A549 (cell line): ENCODE measurements around the gene TES. TPM values are rescaled to one million over a fixed set of nuclear protein-coding genes. Genes with fewer than 3 reads are reported as not detected.
A peak's percentile ranks its signal among the peaks of the same experiment; 100 is the strongest.

Experiments
- ATAC-seq, 2 experiments: fragments of 200-7000 bp in 1 of 2; fragments of >200 bp in 1 of 2; cut with Nextera tagmentation in 1 of 2; cut with Tn5 transposase in 1 of 2; 3 replicates each; pipeline versions ENCODE4 v1.8.0 to v1.9.1; 2018 to 2020; ENCODE audit warnings: mild to moderate bottlenecking in 1 of 2, moderate library complexity in 1 of 2
- CTCF ChIA-PET: fragments of 300-600 bp; sonication (Branson Sonifier 250); formaldehyde crosslinking; extraction: SDS; loops from one replicate; lab custom pipeline; 2021; ENCODE audit warnings: antibody characterized with exemption, inconsistent platforms; lab: Yijun Ruan, JAX
- POLR2A ChIA-PET: fragments of 350-600 bp; formaldehyde crosslinking; extraction: SDS; loops from one replicate; lab custom pipeline; 2021; ENCODE audit warnings: antibody characterized with exemption, inconsistent platforms; lab: Yijun Ruan, JAX
- DNase-seq, 2 experiments: peaks; one replicate each; pipeline versions ENCODE4 v3.0.0 to v3.0.0-alpha.2; 2011 to 2016; ENCODE audit warnings: low read depth in 1 of 2, low spot score in 1 of 2
- FAIRE-seq: peaks from 2 replicates; lab custom pipeline; 2011; peaks lifted over from hg19 to GRCh38; lab: Jason Lieb, UNC
- H3K27ac ChIP-seq, 2 experiments: fragments of >200 bp; sonication (Bioruptor Twin); formaldehyde crosslinking; 3 replicates each; pipeline ENCODE4 v1.5.1; 2016 to 2017
- H3K4me1 ChIP-seq: fragments of >200 bp; sonication (Bioruptor Twin); formaldehyde crosslinking; 3 replicates; pipeline ENCODE4 v1.6.1; 2016
- H3K4me2 ChIP-seq: fragments of >200 bp; sonication (Bioruptor Twin); formaldehyde crosslinking; 3 replicates; pipeline ENCODE4 v1.6.1; 2016
- H3K4me3 ChIP-seq: fragments of >200 bp; sonication (Bioruptor Twin); formaldehyde crosslinking; 3 replicates; pipeline ENCODE4 v1.5.1; 2016
- H3K9me3 ChIP-seq: fragments of >200 bp; sonication (Bioruptor Twin); formaldehyde crosslinking; 3 replicates; pipeline ENCODE4 v1.6.1; 2016
- CBX8 ChIP-seq: fragments of 200-600 bp; sonication (generic); IDR thresholded peaks from 2 replicates; pipeline ENCODE4 v1.6.1; 2016
- CEBPB ChIP-seq, 2 experiments: fragments of >200 bp in 1 of 2; sonication (Bioruptor Twin) in 1 of 2; formaldehyde crosslinking in 1 of 2; IDR thresholded peaks; 2 replicates each; pipeline ENCODE4 v1.6.1; 2012 to 2016
- CHD2 ChIP-seq: fragments of 150-350 bp; IDR thresholded peaks from 2 replicates; pipeline ENCODE4 v1.6.1; 2014; ENCODE audit warnings: low read length; ENCODE audit not compliant: partially characterized antibody
- E2F6 ChIP-seq: IDR thresholded peaks from 2 replicates; pipeline ENCODE4 v1.6.1; 2012; ENCODE audit warnings: low read depth, borderline replicate concordance
- EHMT2 ChIP-seq: fragments of 200-600 bp; sonication (generic); IDR thresholded peaks from 2 replicates; pipeline ENCODE4 v1.6.1; 2016; ENCODE audit warnings: antibody characterized with exemption, low read depth, mild to moderate bottlenecking, moderate library complexity
- EP300 ChIP-seq, 2 experiments: fragments of >200 bp; sonication (Bioruptor Twin); formaldehyde crosslinking; IDR thresholded peaks; 2 replicates in 1 of 2; 3 replicates in 1 of 2; pipeline ENCODE4 v1.6.1; 2016 to 2017
- HOXB5 ChIP-seq: fragments of 250-450 bp; sonication (Bioruptor Pico); IDR thresholded peaks from 2 replicates; pipeline ENCODE4 v1.5.0; 2020; ENCODE audit warnings: mild to moderate bottlenecking, moderate library complexity
- MAFK ChIP-seq: fragments of 450-650 bp; IDR thresholded peaks from 2 replicates; pipeline ENCODE4 v1.6.1; 2014; ENCODE audit not compliant: partially characterized antibody
- MAX ChIP-seq: IDR thresholded peaks from 2 replicates; pipeline ENCODE4 v1.6.1; 2012
- MAZ ChIP-seq: fragments of 150-350 bp; IDR thresholded peaks from 2 replicates; pipeline ENCODE4 v1.6.1; 2014; ENCODE audit warnings: antibody characterized with exemption, low read depth, low read length, borderline replicate concordance
- NR3C1 ChIP-seq: fragments of >200 bp; sonication (Bioruptor Twin); formaldehyde crosslinking; IDR thresholded peaks from 3 replicates; pipeline ENCODE4 v1.6.1; 2017
- PBX3 ChIP-seq: IDR thresholded peaks from 2 replicates; pipeline ENCODE4 v1.6.1; 2012
- PHF8 ChIP-seq: fragments of 200-600 bp; sonication (generic); IDR thresholded peaks from 2 replicates; pipeline ENCODE4 v1.6.1; 2016; ENCODE audit warnings: low read depth, mild to moderate bottlenecking, antibody characterized with exemption, moderate library complexity, borderline replicate concordance
- RAD21 ChIP-seq, 2 experiments: fragments of >200 bp in 1 of 2; sonication (Bioruptor Twin) in 1 of 2; formaldehyde crosslinking in 1 of 2; IDR thresholded peaks in 1 of 2; conservative IDR thresholded peaks in 1 of 2; 2 replicates in 1 of 2; 3 replicates in 1 of 2; pipeline ENCODE4 v1.6.1; 2012 to 2018; ENCODE audit warnings: inconsistent platforms in 1 of 2
- RFX5 ChIP-seq: fragments of 450-650 bp; IDR thresholded peaks from 2 replicates; pipeline ENCODE4 v1.7.1; 2014; ENCODE audit warnings: antibody characterized with exemption, mild to moderate bottlenecking, moderate library complexity
- RNF2 ChIP-seq: fragments of 200-600 bp; sonication (generic); IDR thresholded peaks from 2 replicates; pipeline ENCODE4 v1.6.1; 2016; ENCODE audit warnings: low read depth, mild to moderate bottlenecking, antibody characterized with exemption, moderate library complexity, borderline replicate concordance
- SMC3 ChIP-seq: fragments of >200 bp; sonication (Bioruptor Twin); formaldehyde crosslinking; IDR thresholded peaks from 3 replicates; pipeline ENCODE4 v1.6.1; 2018; ENCODE audit warnings: inconsistent platforms
- TFCP2L1 ChIP-seq: fragments of 250-450 bp; sonication (Bioruptor Pico); IDR thresholded peaks from 2 replicates; pipeline ENCODE4 v1.5.0; 2021; ENCODE audit warnings: mild to moderate bottlenecking
- USF2 ChIP-seq: fragments of 450-650 bp; IDR thresholded peaks from 2 replicates; pipeline ENCODE4 v1.6.1; 2014; ENCODE audit warnings: antibody characterized with exemption
- ZC3H11A ChIP-seq: fragments of 450-650 bp; IDR thresholded peaks from 2 replicates; pipeline ENCODE4 v1.6.1; 2014; ENCODE audit warnings: antibody characterized with exemption, mild to moderate bottlenecking
- ZNF302 ChIP-seq: fragments of 250-450 bp; sonication (Bioruptor Pico); IDR thresholded peaks from 2 replicates; pipeline ENCODE4 v1.9.0; 2021; ENCODE audit warnings: inconsistent platforms, mild to moderate bottlenecking, moderate library complexity
- WGBS: methylation state at CpG from one replicate; pipeline ENCODE4 v1.1.6; 2017; ENCODE audit errors: missing lambda C conversion rate; 5-methylcytosine and 5-hydroxymethylcytosine counted together
- polyA plus RNA-seq, 4 experiments: library from polyadenylated mRNA; depleted of rRNA in 3 of 4; stranded (reverse); fragments of >200 nt; fragmentation: RNase III in 1 of 4; extraction: RNeasy Plus Mini Kit Qiagen cat#74134 plus additional on column Dnase treatment in 1 of 4; gene quantifications; 2 replicates in 3 of 4; 3 replicates in 1 of 4; pipeline ENCODE4 v1.2.3, GENCODE V29; 2011 to 2017
- TF ChIP-seq, protein P1 (sequence below): fragments of >200 bp; sonication (Bioruptor Twin); formaldehyde crosslinking; IDR thresholded peaks from 3 replicates; pipeline ENCODE4 v1.5.1; 2016

The TES gene
- polyA plus RNA-seq, 2 of the 4 experiments (the other 2 are of a cell fraction): 45.9 to 134 TPM

GRCh38 chr7:116177009-116177408, 33.3 kb upstream of the TES start (continued):
- TF ChIP-seq USF2 (no peak), PHF8 (no peak), EP300 (IDR thresholded peaks at IDR 0.05) (peak in 1 of 2 experiments; percentile 62; a peak in 1 of 5 replicates), TFCP2L1 (no peak), PBX3 (no peak), CEBPB (IDR thresholded peaks at IDR 0.05) (peak in 1 of 2 experiments; percentile 68; a peak in 1 of 4 replicates), ZC3H11A (no peak), HOXB5 (CRISPR knock-in tag) (no peak), MAZ (no peak), NR3C1 (no peak), RAD21 (conservative IDR thresholded peaks at IDR 0.05 in 1 of 2, IDR thresholded peaks at IDR 0.05 in 1 of 2) (no peak), ZNF302 (CRISPR knock-in tag) (no peak), MAX (0 out of 2 replicates have a peak, but pooled peaks have one; percentile 50), E2F6 (no peak), MAFK (no peak), RFX5 (no peak), SMC3 (no peak), EHMT2 (no peak), CBX8 (no peak)
- TF ChIP-seq, protein P1, sequence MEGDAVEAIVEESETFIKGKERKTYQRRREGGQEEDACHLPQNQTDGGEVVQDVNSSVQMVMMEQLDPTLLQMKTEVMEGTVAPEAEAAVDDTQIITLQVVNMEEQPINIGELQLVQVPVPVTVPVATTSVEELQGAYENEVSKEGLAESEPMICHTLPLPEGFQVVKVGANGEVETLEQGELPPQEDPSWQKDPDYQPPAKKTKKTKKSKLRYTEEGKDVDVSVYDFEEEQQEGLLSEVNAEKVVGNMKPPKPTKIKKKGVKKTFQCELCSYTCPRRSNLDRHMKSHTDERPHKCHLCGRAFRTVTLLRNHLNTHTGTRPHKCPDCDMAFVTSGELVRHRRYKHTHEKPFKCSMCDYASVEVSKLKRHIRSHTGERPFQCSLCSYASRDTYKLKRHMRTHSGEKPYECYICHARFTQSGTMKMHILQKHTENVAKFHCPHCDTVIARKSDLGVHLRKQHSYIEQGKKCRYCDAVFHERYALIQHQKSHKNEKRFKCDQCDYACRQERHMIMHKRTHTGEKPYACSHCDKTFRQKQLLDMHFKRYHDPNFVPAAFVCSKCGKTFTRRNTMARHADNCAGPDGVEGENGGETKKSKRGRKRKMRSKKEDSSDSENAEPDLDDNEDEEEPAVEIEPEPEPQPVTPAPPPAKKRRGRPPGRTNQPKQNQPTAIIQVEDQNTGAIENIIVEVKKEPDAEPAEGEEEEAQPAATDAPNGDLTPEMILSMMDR: no peak

DNA sequence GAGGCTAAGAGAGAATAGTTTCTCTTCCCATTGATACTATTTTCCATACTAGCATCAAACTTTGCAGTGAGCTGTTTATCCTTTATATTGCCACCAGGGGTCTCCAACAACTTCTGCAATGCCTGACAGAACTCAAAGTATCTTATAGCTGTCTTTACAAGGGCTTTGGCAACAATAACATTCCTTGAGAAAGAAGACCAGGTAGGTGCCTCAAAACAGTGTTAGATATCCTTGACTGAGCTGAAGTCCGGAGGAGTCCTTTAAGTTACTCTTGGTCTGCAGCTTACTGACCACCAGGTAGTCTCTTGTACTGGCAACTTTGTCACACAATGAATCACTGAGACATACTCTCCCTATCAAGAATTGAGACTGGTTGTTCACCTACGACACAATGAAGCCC, 30.0 kb upstream of the TES start:
- ATAC-seq: peak; percentile 84 to 88
- 36% methylated on average over 2 of the region's 2 CpGs for WGBS
- POLR2A ChIA-PET: interaction anchor here (0.8 to 2.1 kb wide), 4 partner anchors 30 to 408 kb away, joined by 3 to 9 read pairs (median 5); partner anchors contain the start of gene TES
- CTCF ChIA-PET: interaction anchor here (0.7 to 14.5 kb wide), 34 partner anchors 8 to 630 kb away, joined by 3 to 385 read pairs (median 5); partner anchors contain the start of gene TES
- Histone ChIP-seq H3K4me2 (no peak overlapping the region), H3K4me1 (peaks cover 14% of the 10 kb centered on the region), H3K27ac (no peak overlapping the region), H3K4me3 (no peak overlapping the region), H3K9me3 (peaks cover 12% of the 10 kb centered on the region)
- TF ChIP-seq RNF2: no peak
- TF ChIP-seq RAD21 (conservative IDR thresholded peaks at IDR 0.05 in 1 of 2, IDR thresholded peaks at IDR 0.05 in 1 of 2): peak; percentile 89 to 94
- TF ChIP-seq, protein P1: peak; percentile 91
- TF ChIP-seq CHD2: no peak
- peak; percentile 96 for TF ChIP-seq SMC3
- no peak for TF ChIP-seq MAFK
- peak; percentile 36 to 62 for DNase-seq
- FAIRE-seq: peak; percentile 32
